T-helper 17 cell (primary cell): ENCODE data around the gene ZNF835. TPM values are rescaled to one million over a fixed set of nuclear protein-coding genes. Genes with fewer than 3 reads are reported as not detected.

Experiments
- ATAC-seq: fragments of 150-1000 bp; cut with Tn5 transposase; 2 replicates; pipeline ENCODE4 v1.10.0; 2021; ENCODE audit warnings: mild to moderate bottlenecking, moderate library complexity
- DNase-seq, 3 donors: peaks; one replicate each; pipeline versions ENCODE4 v3.0.0 to v3.0.0-alpha.2; 2020 to 2021
- H3K9me3 ChIP-seq: one replicate; pipeline ENCODE4 v1.7.0; 2013; ENCODE audit warnings: low read length, mild to moderate bottlenecking; ENCODE audit not compliant: control insufficient read depth, poor library complexity, severe bottlenecking
- H3K27ac Mint-ChIP-seq: one replicate; pipeline ENCODE4 v1.8.0; 2022; ENCODE audit warnings: mild to moderate bottlenecking, moderate library complexity, mixed read lengths
- H3K27me3 Mint-ChIP-seq: one replicate; pipeline ENCODE4 v1.8.0; 2022; ENCODE audit warnings: mixed read lengths
- H3K36me3 Mint-ChIP-seq: one replicate; pipeline ENCODE4 v1.8.0; 2022; ENCODE audit warnings: low read depth, mixed read lengths
- H3K4me1 Mint-ChIP-seq: one replicate; pipeline ENCODE4 v1.8.0; 2022; ENCODE audit warnings: mild to moderate bottlenecking, mixed read lengths
- H3K4me3 Mint-ChIP-seq: one replicate; pipeline ENCODE4 v1.8.0; 2022; ENCODE audit warnings: mild to moderate bottlenecking, moderate library complexity, mixed read lengths
- total RNA-seq, 4 donors: library from RNA in 2 of 4; stranded (reverse) in 2 of 4; gene quantifications; one replicate each; pipeline ENCODE4 v1.2.3 and lab custom pipeline; 2022 to 2026

Gene ZNF835
- total RNA-seq, 2 donors from 2014 or later: 0.83 to 0.99 TPM

GRCh38 chr19:56642711-56643459, 28.7 kb downstream of the ZNF835 start, which contains the start of gene SMIM17:
TSS of gene SMIM17 (plus strand) at chr19:56643159. CDS start at chr19:56645668, 2,509 bp downstream.
- no peaks in the 10 kb centered on the region for H3K9me3 ChIP-seq
- peaks cover 5% of the 10 kb centered on the region for H3K36me3 Mint-ChIP-seq
- no peak for DNase-seq
- H3K4me3 Mint-ChIP-seq: no peak within 1 kb of the TSS
- H3K4me1 Mint-ChIP-seq: no peaks in the 10 kb centered on the region
- no peak within 1 kb of the TSS for H3K27ac Mint-ChIP-seq
- no peaks in the 10 kb centered on the region for H3K27me3 Mint-ChIP-seq
- no peak for ATAC-seq

- no peaks in the 10 kb centered on the region for H3K27me3 Mint-ChIP-seq
- no peaks in the 10 kb centered on the region for H3K4me1 Mint-ChIP-seq
- DNase-seq: no peak
- H3K27ac Mint-ChIP-seq: no peak overlapping the region
- H3K36me3 Mint-ChIP-seq: peaks cover 2% of the 10 kb centered on the region
- peaks cover 6% of the 10 kb centered on the region for H3K9me3 ChIP-seq
- no peak for ATAC-seq
- H3K4me3 Mint-ChIP-seq: no peak overlapping the region
Observed at GRCh38 chr19:56639217-56639616, 32.3 kb downstream of the ZNF835 start.

GRCh38 chr19:56637976-56638555, 33.5 kb downstream of the ZNF835 start:
- no peaks in the 10 kb centered on the region for H3K36me3 Mint-ChIP-seq
- H3K4me1 Mint-ChIP-seq: no peaks in the 10 kb centered on the region
- H3K27ac Mint-ChIP-seq: no peak overlapping the region
- H3K9me3 ChIP-seq: peaks cover 6% of the 10 kb centered on the region
- H3K4me3 Mint-ChIP-seq: no peak overlapping the region
- H3K27me3 Mint-ChIP-seq: no peaks in the 10 kb centered on the region
- ATAC-seq (no peak), DNase-seq (no peak)

GRCh38 chr19:56633021-56633420, 38.5 kb downstream of the ZNF835 start:
- Mint-ChIP-seq H3K27me3 (no peaks in the 10 kb centered on the region), H3K4me1 (no peaks in the 10 kb centered on the region), H3K27ac (no peak overlapping the region), H3K4me3 (no peak overlapping the region), H3K36me3 (no peaks in the 10 kb centered on the region)
- H3K9me3 ChIP-seq: peaks cover 13% of the 10 kb centered on the region
- ATAC-seq: no peak
- no peak for DNase-seq

GRCh38 chr19:56625708-56626107, 45.8 kb downstream of the ZNF835 start:
- DNase-seq (no peak), ATAC-seq (no peak)
- peaks cover 10% of the 10 kb centered on the region for H3K36me3 Mint-ChIP-seq
- H3K27ac Mint-ChIP-seq: no peak overlapping the region
- H3K9me3 ChIP-seq: peaks cover 16% of the 10 kb centered on the region
- H3K27me3 Mint-ChIP-seq: no peaks in the 10 kb centered on the region
- no peak overlapping the region for H3K4me3 Mint-ChIP-seq
- no peaks in the 10 kb centered on the region for H3K4me1 Mint-ChIP-seq

- DNase-seq: no peak
- Mint-ChIP-seq H3K27ac (no peak overlapping the region), H3K27me3 (no peaks in the 10 kb centered on the region), H3K36me3 (peaks cover 12% of the 10 kb centered on the region), H3K4me1 (no peaks in the 10 kb centered on the region), H3K4me3 (no peak overlapping the region)
- no peak for ATAC-seq
- H3K9me3 ChIP-seq: peaks cover 18% of the 10 kb centered on the region
Observed at GRCh38 chr19:56623006-56623405, 48.6 kb downstream of the ZNF835 start.

GRCh38 chr19:56622374-56622773, 49.2 kb downstream of the ZNF835 start:
- DNase-seq (no peak), ATAC-seq (no peak)
- H3K36me3 Mint-ChIP-seq: peaks cover 12% of the 10 kb centered on the region
- H3K9me3 ChIP-seq: peaks cover 23% of the 10 kb centered on the region
- H3K27me3 Mint-ChIP-seq: no peaks in the 10 kb centered on the region
- H3K4me3 Mint-ChIP-seq: no peak overlapping the region
- H3K27ac Mint-ChIP-seq: no peak overlapping the region
- H3K4me1 Mint-ChIP-seq: no peaks in the 10 kb centered on the region

- H3K9me3 ChIP-seq: peaks cover 23% of the 10 kb centered on the region
- no peak for ATAC-seq
- Mint-ChIP-seq H3K4me3 (no peak overlapping the region), H3K27ac (no peak overlapping the region), H3K27me3 (no peaks in the 10 kb centered on the region), H3K36me3 (peaks cover 10% of the 10 kb centered on the region), H3K4me1 (no peaks in the 10 kb centered on the region)
- DNase-seq: no peak
Observed at GRCh38 chr19:56619121-56619520, 52.4 kb downstream of the ZNF835 start.

- H3K4me3 Mint-ChIP-seq: no peak overlapping the region
- peaks cover 14% of the 10 kb centered on the region for H3K36me3 Mint-ChIP-seq
- no peaks in the 10 kb centered on the region for H3K4me1 Mint-ChIP-seq
- H3K9me3 ChIP-seq: peaks cover 20% of the 10 kb centered on the region
- ATAC-seq (no peak), DNase-seq (no peak)
- H3K27me3 Mint-ChIP-seq: no peaks in the 10 kb centered on the region
- H3K27ac Mint-ChIP-seq: no peak overlapping the region
Observed at GRCh38 chr19:56617531-56617930, 54.0 kb downstream of the ZNF835 start.

- Mint-ChIP-seq H3K36me3 (peaks cover 15% of the 10 kb centered on the region), H3K4me3 (no peak overlapping the region), H3K4me1 (no peaks in the 10 kb centered on the region), H3K27me3 (no peaks in the 10 kb centered on the region), H3K27ac (no peak overlapping the region)
- ATAC-seq (no peak), DNase-seq (no peak)
- peaks cover 41% of the 10 kb centered on the region for H3K9me3 ChIP-seq
Observed at GRCh38 chr19:56613639-56614038, 57.9 kb downstream of the ZNF835 start.

GRCh38 chr19:56612737-56613136, 58.8 kb downstream of the ZNF835 start:
- ATAC-seq (no peak), DNase-seq (no peak)
- H3K9me3 ChIP-seq: peaks cover 45% of the 10 kb centered on the region
- Mint-ChIP-seq H3K27ac (no peak overlapping the region), H3K4me3 (no peak overlapping the region), H3K27me3 (no peaks in the 10 kb centered on the region), H3K36me3 (peaks cover 15% of the 10 kb centered on the region), H3K4me1 (no peaks in the 10 kb centered on the region)
